HG02870 (cell line): ENCODE results near the gene BRD4.

Source experiments
- ATAC-seq: cut with Tn5 transposase; IDR thresholded peaks from one replicate; pipeline ENCODE4 v1.9.1; 2021; ENCODE audit warnings: mild to moderate bottlenecking, moderate library complexity; ENCODE audit not compliant: unreplicated experiment

Gene BRD4

GRCh38 chr19:15250640-15250993 lies 81.7 kb downstream of the BRD4 start:
- ATAC-seq: no peak

GRCh38 chr19:15249972-15250639 lies 82.2 kb downstream of the BRD4 start:
- ATAC-seq: no peak

- no peak for ATAC-seq
Measured at GRCh38 chr19:15249528-15249874, 82.8 kb downstream of the BRD4 start.

GRCh38 chr19:15248648-15249527 lies 83.5 kb downstream of the BRD4 start:
- no peak for ATAC-seq

- no peak for ATAC-seq
Measured at GRCh38 chr19:15248106-15248505, 84.2 kb downstream of the BRD4 start.

- no peak for ATAC-seq
Measured at GRCh38 chr19:15247107-15248014, 85.0 kb downstream of the BRD4 start.

- no peak for ATAC-seq
Measured at GRCh38 chr19:15246198-15246481, 86.2 kb downstream of the BRD4 start.

GRCh38 chr19:15245370-15246197 lies 86.8 kb downstream of the BRD4 start:
- no peak for ATAC-seq

- no peak for ATAC-seq
Measured at GRCh38 chr19:15244808-15245207, 87.5 kb downstream of the BRD4 start.

- no peak for ATAC-seq
Measured at GRCh38 chr19:15244106-15244803, 88.1 kb downstream of the BRD4 start.

GRCh38 chr19:15243236-15243957 lies 88.9 kb downstream of the BRD4 start:
- ATAC-seq: no peak

GRCh38 chr19:15241259-15241910 lies 91.0 kb downstream of the BRD4 start:
- ATAC-seq: no peak

- ATAC-seq: no peak
Measured at GRCh38 chr19:15240515-15240914, 91.8 kb downstream of the BRD4 start.

- no peak for ATAC-seq
Measured at GRCh38 chr19:15239337-15239949, 92.9 kb downstream of the BRD4 start.

GRCh38 chr19:15238639-15239155 lies 93.6 kb downstream of the BRD4 start:
- no peak for ATAC-seq

- ATAC-seq: no peak
Measured at GRCh38 chr19:15237759-15238638, 94.3 kb downstream of the BRD4 start.

GRCh38 chr19:15236886-15237285 lies 95.5 kb downstream of the BRD4 start:
- no peak for ATAC-seq
